Cerebellar nuclear complex (tissue), 1 donor: ENCODE results near the gene IL1RL2.

Experiments
- DNase-seq, 2 experiments: peaks; one replicate each; lab custom pipeline; 2025; lab: John Stamatoyannopoulos, UW

IL1RL2 gene

DNA sequence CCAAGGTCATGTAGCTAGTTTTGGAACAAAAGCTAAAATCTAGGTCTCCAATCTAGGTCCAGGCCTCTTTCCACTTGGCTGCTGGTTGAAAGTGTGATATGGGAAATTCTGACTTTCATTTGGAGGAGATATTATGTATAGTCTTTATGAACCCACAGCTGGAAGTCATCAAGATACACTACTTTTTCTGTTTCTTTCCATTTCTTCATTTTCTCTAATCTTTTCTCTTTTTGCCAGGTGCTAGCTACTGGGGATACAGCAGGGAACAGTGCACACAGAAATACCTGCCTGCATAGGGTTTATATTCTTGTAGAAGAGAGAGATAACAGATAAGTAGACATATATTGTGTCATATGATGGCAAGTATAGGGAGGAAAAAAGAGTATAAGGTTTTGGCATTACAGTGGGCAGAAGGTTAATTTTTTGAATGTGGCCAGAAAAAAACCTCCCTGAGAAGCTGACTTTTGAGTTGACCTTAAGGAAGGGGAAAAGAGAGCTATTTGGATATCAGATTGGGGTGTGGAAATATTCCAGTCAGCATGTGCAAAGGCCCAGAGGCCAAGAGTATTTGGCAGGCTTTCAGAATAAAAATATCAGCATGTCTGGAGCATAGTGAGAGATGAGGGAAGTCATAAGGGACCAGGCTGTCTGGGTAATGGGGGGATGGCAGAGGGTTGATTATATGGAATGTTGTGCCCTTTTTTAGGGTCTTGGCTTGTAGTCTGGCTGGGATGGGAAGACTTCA, 28.6 kb upstream of the IL1RL2 start:
- no peak for DNase-seq

DNA sequence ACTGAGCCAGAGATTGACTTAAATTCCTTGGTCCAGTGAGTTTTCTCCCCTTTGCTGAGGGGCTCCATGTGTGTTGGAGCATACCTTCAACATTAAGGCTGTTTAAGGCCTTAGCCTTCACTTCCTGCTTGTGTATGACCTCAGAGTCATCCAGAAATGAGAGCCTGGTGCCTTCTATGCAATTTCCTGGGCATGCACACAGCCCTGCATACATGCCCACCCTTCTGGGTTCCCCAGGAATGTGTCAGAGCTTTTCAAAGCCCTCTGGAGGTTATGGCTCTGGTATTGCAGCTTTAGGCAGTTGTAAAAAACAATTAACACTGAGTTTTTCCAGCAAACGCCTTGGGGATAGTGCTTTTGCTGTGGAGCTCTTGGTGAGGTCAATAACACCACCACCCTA, 27.5 kb upstream of the IL1RL2 start:
- no peak for DNase-seq

DNA sequence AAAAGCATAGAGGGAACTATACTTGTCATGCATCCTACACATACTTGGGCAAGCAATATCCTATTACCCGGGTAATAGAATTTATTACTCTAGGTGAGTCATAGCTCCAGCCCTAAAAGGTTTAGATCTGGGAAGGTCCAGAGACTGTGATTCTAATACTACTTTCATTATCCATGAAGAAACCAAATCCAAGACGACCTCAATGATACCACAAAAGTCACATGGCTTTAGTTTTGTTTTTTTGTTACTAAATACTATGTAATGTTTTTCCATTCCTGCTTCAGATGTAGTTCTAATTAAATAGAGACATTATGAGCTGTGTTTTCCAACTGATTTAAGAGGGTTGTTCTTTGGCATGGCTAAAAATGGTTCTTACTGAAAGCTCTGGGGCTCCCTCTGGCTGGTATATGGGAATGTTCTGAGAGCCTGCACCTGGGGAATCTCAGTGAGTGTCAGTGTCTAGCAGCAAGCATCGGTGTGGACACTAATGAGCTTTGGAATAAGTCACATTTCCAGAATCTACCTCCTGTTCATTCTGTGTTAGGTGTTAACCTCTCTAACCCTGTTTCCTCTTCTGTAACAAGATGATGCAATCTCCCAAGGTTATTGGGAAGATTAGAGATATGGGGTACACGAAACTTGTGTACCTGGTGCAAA, 20.5 kb upstream of the IL1RL2 start:
- DNase-seq: no peak

DNA sequence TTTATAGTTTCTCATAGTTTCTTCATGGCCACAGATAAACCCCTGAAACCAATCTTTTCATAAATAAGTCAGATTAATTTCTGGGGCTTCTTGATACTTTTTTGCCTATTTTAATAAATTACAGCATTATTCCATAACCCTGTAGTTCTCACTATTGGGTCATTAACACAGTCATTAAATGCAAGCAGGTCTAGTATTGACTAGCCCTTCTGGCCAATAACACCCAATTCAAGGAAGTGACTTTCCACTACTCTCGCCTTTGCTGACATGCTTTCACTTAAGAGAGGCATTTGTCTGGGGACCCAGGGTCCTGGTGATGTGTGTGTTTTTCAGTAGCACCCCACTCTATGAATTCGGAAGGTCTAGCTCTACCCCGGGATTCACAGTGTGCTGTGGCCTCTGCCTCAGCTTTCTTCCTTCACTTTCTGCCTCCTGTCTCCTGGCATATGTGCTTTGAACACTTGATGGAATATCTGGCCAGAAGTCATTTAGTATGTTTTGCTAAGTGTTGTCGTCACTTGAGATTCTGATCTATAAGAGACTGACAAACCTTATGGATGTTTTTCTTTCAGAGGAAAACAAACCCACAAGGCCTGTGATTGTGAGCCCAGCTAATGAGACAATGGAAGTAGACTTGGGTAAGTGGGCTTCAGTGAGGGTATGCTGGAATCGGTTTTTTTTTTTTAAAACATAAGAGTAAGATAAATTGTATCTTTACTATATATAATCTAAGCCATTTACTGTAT, 18.6 kb upstream of the IL1RL2 start:
- no peak for DNase-seq

DNA sequence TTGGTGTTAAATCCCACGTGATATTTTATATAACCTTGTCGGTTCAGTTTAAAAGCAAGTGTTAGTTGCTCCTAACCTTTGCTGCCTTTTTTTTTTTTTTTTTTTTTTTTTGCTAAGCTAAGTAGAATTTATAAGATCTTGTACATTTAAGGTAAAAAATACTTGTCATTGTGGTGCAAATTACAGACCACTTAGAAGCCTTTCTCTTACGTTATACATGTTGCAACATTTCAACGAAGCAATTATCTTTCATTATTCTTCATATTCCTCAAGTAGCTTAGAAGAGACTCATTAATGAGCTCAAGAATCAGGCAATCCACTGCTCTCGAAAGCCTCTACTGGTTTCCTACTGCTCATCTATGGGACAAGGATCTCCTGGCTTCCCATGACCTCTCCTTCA, 14.9 kb upstream of the IL1RL2 start:
- no peak for DNase-seq

DNA sequence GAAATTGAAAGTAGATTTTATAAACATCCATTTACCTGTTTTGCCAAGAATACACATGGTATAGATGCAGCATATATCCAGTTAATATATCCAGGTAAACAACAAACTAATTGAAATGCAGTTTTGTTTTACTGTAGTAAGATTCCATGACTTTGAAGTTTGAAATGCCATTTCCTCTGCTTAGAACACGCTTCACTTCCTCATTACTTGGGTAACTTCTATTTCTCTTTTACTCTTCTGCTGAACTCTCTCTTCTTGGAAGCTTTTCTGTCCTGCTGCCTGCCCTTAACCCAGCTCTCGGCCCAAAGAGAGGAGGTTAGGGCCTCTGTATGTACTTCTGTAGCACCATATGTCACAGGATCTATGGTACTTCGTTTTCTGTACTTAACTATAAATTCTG, 14.1 kb upstream of the IL1RL2 start:
- DNase-seq: no peak

DNA sequence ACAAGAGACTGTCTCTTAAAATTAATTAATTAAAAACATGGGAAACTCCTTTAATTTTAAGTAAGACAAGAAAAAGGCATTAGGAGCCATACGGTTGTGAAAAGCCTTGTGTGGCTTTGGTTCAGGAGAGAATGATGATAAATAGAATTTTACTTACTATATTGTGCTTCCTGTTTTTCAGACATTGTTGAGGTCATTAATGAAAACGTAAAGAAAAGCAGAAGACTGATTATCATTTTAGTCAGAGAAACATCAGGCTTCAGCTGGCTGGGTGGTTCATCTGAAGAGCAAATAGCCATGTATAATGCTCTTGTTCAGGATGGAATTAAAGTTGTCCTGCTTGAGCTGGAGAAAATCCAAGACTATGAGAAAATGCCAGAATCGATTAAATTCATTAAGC, 10.7 kb upstream of the IL1RL2 start:
- no peak for DNase-seq

DNA sequence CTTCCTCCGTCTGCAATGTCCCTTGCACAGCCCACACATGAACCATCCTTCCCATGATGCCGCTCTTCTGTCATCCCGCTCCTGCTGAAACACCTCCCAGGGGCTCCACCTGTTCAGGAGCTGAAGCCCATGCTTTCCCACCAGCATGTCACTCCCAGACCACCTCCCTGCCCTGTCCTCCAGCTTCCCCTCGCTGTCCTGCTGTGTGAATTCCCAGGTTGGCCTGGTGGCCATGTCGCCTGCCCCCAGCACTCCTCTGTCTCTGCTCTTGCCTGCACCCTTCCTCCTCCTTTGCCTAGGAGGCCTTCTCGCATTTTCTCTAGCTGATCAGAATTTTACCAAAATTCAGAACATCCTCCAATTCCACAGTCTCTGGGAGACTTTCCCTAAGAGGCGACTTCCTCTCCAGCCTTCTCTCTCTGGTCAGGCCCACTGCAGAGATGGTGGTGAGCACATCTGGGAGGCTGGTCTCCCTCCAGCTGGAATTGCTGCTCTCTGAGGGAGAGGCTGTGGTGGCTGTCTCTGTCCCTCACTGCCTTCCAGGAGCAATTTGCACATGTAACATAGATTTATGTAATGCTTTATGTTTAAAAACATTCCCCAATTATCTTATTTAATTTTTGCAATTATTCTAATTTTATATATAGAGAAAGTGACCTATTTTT, 8.9 kb upstream of the IL1RL2 start:
- DNase-seq: no peak

DNA sequence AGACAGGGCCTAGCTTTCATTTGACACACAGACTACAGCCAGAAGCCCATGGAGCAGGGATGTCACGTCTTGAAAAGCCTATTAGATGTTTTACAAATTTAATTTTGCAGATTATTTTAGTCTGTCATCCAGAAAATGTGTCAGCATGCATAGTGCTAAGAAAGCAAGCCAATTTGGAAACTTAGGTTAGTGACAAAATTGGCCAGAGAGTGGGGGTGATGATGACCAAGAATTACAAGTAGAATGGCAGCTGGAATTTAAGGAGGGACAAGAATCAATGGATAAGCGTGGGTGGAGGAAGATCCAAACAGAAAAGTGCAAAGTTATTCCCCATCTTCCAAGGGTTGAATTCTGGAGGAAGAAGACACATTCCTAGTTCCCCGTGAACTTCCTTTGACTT, 7.8 kb upstream of the IL1RL2 start:
- no peak for DNase-seq

DNA sequence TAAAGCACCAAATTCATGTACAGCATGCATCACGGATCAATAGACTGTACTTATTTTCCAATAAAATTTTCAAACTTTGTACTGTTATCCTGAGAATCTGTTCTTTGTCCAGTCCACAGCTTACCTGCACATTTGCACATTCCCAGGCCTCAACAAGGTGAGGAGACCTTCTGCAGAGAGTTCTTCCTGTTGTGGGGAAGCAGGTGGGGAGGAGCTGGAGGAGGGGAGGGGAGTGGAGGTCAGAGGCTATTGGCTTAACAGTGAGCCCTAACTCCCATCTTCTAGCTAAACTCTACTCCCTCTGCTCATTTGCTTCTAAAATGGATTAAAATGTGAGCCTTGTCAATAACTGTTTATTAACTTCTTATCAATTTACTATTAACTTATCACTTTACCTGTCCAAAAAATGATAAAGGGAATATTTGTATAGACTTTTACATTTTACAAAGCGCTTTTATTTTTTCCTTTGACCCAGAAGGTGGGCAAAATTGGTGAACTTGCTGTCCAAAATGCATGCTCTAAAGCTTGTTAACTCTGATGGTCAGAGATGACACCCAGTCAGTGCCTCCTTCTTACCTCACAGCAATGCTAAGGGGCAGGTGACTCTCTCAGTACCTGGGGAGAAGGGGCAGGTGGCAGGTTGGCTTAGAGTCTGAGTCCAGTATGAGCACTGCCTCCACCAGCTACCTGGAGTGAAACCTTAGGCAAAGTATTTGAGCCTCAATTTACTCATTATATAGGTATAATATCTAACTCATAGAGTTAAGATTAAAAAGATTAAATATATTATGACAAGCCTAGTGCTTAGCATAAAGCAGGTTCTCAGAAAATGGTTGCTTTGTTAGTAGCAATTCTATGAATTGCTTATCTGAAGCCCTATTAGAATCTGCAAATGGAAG, 6.8 kb upstream of the IL1RL2 start:
- no peak for DNase-seq

DNA sequence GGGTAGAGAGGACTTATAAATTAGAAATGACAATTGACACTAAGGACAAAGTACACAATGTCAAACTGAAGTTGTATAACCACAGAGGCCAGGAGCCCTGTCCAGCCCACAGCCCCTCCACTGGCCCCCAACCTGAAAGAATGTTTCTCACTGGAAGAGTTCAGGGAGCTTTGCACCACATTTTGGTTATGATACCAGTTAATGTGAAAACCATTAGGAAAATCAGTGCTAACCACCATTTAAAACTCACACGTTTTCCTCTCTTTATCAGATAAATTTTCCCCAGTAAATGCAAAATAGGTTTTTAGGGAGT, 6.2 kb upstream of the IL1RL2 start:
- no peak for DNase-seq

DNA sequence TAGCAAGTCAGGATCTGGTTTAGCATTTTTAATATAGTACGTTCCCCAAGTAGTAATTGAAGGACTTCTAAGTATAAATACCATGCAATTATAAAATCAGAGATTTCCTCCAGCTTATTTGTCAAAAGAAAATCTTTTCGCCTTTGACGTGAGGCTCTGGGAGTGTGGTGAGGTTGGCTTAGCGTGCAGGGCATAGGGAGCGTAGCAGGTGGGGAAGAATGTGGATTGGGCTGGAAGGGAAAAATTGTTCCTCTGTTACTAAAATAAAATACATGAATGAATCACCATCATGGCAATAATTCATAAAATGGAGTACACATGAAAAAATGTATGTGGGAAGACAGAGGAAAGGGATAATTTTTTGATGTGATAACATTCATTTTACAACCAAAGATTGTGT, 5.4 kb upstream of the IL1RL2 start:
- no peak for DNase-seq

DNA sequence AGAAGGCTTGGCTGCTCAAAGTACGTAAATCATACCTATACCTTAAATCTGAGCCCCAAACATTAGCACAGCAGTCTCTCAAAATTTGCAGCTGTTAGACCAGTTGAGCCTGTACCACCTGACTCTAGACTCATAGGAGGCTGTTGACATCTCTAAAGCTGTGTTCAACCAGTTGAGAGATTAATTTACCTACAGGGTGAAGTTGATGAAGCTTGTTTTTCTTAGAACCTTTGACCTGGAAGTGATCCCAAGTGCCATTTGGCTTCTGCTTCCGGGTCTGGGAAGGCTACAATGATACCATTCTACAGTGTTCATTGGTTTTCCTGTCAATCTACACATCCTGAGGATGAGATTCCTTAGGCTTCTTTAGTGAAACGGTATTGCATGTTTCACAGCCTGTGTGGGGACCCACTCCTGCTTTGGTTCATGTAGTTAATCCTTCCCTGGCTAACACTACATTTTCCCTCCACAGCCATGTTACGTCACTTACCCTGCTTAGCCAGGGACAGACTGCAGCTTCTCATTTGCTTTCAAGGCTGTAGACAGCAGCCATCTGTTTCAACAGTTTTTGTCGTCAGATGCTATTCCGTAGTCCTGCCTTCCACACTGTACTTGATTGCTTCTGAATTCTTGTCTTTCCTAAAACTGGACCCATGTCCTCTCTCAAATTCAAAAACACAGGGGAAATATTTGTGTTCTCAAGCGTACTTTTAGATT, 4.7 kb upstream of the IL1RL2 start:
- DNase-seq: no peak

DNA sequence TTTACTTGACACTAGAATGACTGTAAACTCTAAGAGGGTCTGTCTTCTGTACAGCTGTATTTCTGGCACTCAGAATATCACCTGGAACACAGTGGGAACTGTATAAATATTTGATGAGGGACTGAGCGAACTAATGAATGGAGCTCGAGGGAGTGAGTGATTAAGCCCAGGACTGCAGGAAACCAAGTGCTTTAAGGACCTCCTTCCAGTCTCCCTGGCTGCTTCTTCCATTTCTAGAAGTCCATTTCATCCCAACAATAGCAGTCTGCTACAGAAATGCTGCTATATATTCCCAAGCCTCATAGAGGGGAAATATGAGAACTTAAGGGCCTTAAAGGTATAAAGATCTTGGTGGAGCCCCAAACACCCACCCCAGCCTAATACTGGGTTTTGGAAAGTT, 2.8 kb upstream of the IL1RL2 start:
- DNase-seq: no peak

DNA sequence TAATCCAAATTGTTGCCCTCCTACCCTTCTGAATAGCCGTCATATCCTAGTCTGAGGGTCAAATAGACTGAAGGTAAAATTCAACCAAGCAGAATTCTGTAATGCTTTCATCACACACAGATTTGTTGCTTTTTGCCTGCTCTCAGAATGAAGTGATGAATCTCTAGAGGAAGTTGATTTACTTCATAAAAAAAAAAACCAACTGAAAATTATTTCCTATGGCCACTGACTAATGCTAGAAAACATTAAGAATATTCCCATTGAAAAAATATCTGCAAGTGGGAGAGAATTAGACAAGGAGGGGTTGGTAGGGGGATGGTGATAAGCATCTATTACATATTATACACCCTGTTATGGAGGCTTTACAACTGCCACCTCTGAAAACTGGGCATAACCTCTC, 2.3 kb upstream of the IL1RL2 start:
- no peak for DNase-seq

DNA sequence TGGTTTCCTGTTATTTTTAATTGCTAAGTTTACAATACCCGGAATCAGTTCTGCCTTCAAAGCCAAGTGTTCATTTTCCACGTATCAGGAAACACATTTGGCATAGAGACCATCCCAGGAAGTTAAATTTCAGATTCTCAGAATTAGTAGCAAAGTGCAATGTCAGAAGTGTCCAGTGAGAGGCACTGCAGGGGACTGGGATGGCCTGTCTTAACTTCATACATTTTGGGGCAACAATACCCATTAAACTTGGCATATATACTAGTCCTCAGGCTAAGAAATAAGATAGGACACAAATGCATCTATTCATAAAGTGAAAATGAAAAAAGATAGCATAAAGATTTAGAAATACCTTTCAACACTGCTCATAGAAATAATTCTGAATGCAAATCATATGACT, 1.5 kb upstream of the IL1RL2 start:
- no peak for DNase-seq

DNA sequence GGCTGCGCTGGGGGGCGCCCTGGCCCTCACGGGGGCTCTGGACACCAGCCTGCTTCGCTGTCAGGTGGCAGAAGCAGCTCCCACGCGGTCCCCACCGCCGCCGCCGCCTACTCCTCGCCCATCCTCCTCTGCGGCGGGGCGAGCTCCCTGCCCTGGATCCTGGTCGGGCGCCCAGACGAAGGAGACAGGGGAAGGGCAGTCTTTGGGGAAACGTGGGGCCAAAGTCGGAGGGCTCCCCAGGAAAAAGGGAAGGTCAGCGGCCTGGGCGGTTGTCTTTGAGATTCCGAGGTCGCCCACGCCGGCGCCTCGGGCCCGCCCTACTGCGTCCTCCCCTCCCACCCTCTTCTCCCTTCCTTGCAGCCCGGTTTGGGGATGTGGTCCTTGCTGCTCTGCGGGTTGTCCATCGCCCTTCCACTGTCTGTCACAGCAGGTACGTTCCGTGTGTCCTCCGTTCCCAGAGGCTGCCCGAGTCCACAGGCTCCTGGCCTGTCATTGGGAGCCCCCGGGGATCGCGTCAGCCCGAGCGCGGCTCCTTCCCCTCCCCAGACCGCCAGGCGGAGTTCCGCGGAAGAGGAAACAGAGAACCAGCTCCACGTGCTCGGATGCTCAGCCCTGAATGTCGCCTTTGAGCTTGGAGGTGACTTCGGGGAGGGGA, 800 bp downstream of the IL1RL2 start:
- DNase-seq: no peak

DNA sequence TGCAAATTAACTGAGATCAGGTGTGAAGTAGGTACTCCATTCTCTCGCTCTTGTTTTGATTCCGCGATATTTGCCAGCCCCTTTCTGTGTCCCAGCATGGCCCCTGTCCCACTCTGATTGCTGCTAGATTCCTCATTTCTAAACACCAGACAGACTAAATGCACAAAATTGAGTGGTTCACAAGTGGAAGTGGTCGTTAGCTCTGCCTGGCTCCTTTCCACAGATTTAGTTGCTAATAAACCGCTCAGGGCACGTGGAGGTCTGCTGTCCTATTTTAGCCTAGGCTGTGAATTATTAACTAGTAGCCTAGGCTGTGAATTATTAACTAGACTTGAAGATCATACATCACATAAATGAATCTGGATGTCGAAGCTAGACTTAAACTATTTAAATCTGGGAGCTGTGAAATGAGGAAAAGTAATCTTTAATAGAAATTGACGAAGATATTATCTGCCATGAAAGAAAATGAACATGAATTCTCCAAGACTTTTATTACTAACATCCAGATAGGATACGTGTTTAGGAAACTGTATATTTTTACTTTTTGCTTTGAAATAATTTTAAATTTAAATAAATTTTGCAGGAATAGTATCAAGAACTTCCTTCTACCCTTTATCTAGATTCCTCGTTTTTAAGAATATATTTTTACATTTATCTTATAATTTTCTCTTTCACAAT, 3.7 kb downstream of the IL1RL2 start:
- no peak for DNase-seq

DNA sequence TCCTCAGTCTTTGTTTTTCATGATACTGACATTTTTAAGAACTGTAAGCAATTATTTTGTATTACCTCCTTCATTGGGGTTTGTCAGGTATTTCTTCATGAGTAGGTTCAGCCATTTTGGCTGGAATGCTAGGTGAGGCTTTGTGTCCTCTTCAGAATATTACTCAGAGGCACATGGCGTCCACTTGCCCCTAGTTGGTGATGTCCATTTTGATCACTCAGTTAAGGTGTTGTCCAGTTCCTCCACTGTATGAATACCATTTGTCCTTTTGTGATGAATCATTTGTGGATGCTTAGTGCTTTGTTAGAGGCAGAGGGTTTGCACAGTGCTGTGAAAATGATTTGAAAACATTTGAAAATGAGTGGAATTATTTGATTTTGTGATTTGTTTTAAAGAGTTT, 4.7 kb downstream of the IL1RL2 start:
- no peak for DNase-seq

DNA sequence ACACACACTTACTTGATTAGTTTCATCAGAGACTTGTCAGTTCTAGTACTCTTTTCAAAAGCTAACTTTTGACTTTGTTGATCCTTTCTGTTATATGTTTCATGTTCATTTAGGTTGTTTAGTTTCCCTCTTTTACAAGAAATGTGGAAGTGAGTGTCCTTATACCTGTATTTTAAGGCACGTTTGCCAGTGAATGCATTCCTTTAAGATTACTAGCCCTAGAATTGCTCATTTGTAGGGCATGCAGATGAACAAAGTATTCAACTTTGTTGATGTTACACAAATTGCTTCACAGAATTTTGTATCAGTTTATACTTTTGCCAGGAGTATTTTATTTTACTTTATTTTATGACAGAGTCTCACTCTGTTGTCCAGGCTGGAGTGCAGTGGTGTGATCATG, 6.3 kb downstream of the IL1RL2 start:
- no peak for DNase-seq
